HG02610 (cell line): ENCODE data around the gene ERVW-1.

Source experiments
- ATAC-seq: cut with Tn5 transposase; IDR thresholded peaks from one replicate; pipeline ENCODE4 v1.9.1; 2021; ENCODE audit warnings: mild to moderate bottlenecking, moderate library complexity; ENCODE audit not compliant: unreplicated experiment

Gene ERVW-1

DNA sequence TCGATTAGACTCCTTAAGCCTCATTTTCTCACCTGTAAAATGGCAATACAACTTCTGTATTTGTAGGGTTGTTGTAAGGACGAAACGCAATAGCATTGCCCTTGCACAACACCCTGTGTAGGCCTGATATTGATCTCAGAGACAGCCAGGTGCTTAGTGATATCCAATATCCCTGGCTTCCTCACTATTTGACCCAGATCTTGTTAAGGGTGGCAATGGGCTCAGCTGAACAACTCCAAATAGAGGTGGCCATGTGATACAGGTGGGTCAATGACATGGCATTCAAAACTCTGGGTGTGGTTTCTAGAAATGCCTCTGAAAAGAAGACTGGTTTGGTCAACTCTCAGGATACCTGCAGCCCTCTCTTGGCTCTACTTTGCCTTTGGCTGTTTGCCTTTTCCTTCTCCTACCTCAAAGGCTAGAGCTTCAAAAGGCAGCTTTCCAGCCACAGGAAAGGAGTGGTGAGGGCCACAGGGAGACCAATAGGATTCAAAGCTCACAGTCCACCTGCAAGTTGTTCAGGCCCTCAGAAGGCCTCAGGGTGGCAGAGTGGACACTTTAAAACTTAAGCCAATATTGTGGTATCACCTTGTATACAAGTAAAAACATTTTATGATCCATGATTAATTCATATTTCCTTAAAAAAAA, 45.3 kb downstream of the ERVW-1 start:
- ATAC-seq, result no peak

DNA sequence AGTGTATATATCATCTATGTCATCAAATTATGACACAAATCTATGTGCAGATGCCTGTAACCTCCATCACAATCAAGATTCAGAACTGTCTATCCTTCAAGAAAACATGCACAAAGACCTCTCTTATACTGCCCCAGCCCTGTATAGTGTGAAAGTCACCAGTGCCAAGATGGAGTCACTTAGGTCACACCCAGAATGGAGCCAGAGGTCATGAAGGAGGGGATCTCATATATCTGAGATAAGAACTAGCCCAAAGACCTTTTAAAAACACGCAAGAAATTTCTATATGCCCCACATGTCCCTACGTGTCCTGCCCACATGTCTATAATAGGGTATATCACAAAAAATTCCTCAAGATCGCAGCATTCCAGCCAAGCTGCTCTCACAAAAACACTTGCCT, 50.6 kb downstream of the ERVW-1 start:
- no peak for ATAC-seq

DNA sequence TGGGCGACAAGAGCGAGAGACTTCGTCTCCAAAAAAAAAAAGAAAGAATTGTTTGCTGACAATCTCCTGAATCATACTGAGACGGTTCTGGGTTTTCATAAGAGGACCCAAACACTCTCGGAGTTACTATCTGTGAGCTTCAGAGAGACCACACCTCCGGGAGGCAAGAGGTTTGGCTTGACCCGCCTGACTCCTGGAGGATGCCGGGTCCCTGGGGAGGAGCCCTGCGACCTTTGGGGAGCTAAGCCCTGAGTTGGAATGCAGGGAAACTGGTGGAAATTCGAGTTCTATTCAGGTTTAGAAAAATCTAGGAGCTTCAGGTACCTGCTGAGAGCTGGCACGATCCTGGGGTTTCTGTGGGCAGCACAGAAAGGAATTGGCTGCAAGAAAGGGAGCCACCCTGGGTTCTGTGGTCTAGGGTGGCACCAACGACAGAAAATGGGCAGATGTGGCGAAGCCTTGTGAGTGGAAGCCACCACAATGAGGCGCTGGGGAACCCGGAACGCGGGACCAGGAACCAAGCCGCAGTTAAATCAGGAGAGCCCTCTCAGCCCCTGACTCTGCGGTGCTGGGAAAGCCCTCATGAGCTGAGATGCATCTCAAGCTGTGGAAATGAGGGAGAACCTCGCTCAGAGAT, 52.3 kb downstream of the ERVW-1 start:
- ATAC-seq, result no peak

DNA sequence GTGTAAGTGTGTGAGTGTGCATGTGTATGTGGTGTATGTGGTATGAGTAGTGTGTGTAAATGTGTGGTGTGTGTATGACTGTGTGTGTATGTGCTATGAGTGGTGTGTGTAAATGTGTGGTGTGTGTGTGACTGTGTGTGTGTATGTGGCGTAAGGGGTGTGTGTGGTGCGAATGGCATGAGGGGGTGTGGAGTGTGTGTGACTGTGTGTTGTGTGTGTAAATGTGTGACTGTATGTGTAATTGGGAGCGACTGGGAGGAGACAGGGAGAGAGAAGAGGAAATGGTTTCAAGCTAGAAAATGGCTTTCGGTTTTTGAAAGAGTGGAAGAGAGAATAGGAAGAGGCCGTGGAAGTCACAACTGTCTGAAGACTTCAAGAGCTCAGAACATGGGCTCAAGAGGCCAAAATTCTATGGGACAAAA, 54.0 kb downstream of the ERVW-1 start:
- ATAC-seq, result no peak

DNA sequence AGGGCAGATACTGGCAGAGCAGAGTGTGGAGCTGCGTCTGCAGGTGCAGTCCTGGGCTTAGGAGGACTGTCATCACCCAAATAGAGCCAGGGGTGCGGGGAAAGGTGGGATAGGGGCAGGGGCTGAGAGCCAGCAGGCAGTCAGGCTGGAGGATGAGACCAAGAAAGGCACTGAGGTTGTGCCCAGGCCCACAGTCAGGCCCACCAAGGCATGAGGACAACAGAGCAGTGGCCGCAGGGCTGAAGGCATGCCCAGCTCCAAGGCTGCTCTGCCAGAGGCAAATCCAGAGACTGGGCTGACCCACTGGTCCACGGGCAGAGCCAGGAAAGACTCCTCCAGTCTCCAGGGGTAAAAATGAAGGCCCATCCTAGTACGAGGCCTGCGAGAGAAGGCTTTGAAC, 54.8 kb downstream of the ERVW-1 start:
- ATAC-seq, result no peak

DNA sequence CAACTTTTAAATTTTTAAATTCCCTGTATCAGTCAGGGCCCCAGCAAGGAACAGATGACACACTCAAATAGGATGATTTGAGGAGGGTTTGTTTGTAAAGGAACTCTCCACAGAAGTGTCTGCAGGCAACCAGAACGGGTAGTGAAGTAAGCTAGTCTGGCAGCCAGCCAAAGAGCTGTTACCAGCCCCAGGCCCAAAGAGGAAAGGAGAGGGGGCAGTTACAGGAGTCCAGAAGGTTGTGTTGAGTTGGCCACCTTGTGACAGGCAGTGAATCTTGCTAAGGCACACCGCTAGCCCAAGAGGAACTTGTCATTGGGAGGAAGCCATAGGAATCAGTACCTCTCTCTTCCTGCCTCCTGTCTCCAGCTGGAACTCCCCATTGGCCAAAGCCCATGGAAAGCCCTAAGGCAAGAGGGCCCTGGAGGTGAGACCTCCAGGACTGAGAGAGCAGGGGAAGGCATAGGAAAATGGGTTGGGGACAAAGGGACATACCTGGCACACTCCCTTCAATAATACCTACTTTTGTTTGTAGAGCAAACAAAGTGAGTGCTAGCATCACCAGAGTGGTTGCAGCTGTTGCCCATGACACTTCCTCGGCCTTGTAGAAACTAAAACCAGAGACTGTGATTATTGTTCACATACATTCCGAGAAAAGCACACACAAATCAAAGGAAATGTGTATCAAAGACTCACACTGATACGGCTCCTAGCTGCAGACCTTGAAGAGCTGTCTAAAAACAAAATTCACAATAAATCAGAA, 55.9 kb downstream of the ERVW-1 start:
- ATAC-seq, result no peak
